ENCODE measurements around the gene DYNC2H1. TPM values are rescaled to one million over a fixed set of nuclear protein-coding genes. Genes with fewer than 3 reads are reported as not detected.

Gene DYNC2H1
- total RNA-seq, 3 donors from 2014 or later: 36.7 to 46.2 (median 40.3) TPM

DNA sequence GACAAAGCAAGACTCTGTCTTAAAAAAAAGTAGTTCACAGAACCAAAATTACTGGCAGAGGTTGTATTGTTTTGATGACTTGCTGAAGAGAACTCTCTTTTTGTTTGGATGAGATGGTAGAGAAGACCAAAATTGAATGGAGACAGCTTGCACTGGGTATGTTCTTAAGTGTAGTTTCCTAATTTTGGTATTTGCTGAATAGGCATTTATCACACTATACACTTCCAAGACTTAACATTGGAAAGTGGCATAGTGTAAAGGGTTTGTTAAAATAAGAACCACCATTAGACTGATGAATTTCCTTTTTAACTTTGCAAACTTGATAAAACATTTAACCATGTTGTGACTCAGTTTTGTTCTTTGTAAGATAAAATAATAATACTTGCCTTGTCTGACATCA, 11.9 kb upstream of the DYNC2H1 start:
- Histone ChIP-seq H3K9me3 (no peaks in the 10 kb centered on the region), H3K27me3 (no peaks in the 10 kb centered on the region), H3K4me3 (no peak overlapping the region), H3K4me1 (no peaks in the 10 kb centered on the region), H3K36me3 (no peaks in the 10 kb centered on the region), H3K27ac (no peak overlapping the region)
- intact Hi-C loops (cut with DNase I; ENCODE audit: low total_unique reads): no loop called here
- DNase-seq (ENCODE audit: low spot score in 2 of 2): no peak
- no peak for TF ChIP-seq POLR2A (IDR thresholded peaks at IDR 0.05)
- TF ChIP-seq, protein P1, sequence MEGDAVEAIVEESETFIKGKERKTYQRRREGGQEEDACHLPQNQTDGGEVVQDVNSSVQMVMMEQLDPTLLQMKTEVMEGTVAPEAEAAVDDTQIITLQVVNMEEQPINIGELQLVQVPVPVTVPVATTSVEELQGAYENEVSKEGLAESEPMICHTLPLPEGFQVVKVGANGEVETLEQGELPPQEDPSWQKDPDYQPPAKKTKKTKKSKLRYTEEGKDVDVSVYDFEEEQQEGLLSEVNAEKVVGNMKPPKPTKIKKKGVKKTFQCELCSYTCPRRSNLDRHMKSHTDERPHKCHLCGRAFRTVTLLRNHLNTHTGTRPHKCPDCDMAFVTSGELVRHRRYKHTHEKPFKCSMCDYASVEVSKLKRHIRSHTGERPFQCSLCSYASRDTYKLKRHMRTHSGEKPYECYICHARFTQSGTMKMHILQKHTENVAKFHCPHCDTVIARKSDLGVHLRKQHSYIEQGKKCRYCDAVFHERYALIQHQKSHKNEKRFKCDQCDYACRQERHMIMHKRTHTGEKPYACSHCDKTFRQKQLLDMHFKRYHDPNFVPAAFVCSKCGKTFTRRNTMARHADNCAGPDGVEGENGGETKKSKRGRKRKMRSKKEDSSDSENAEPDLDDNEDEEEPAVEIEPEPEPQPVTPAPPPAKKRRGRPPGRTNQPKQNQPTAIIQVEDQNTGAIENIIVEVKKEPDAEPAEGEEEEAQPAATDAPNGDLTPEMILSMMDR (IDR thresholded peaks at IDR 0.05): no peak
- TF ChIP-seq POLR2AphosphoS5 (IDR thresholded peaks at IDR 0.05): no peak

DNA sequence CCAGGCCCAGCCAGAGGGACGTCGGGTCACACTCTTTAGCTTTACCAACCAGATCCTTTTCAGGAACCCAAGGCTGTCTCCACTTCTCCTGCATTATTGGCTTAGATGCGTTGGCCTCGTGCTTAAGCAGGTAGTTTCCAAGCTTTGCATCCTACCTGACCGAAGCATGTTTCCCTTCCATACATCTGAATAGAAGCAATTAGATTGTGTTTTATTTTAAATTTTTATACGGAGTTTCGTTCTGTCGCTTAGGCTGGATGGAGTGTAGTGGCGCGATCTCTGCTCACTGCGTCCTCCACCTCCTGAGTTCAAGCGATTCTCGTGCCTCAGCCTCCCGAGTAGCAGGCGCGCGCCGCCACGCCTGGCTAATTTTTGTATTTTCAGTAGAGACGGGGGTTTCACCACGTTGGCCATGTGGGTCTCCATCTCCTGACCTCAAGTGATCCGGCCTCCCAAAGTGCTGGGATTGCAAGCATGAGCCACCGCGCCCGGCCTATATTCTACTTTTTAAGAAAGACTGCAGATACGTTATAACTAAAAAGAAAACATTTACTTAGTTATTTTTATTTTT, 677 bp downstream of the DYNC2H1 start:
- Histone ChIP-seq H3K36me3 (no peaks in the 10 kb centered on the region), H3K27ac (peak overlapping the region; percentile 83 to 89), H3K27me3 (no peaks in the 10 kb centered on the region), H3K4me3 (peak overlapping the region; percentile 63 to 87 (median 64)), H3K9me3 (no peaks in the 10 kb centered on the region), H3K4me1 (peaks cover 0 to 5% of the 10 kb centered on the region in 2 donors)
- intact Hi-C loops (cut with DNase I; ENCODE audit: low total_unique reads): no loop called here
- TF ChIP-seq POLR2A (IDR thresholded peaks at IDR 0.05) (peak; percentile 14), POLR2AphosphoS5 (IDR thresholded peaks at IDR 0.05) (no peak)
- TF ChIP-seq, protein P1 (IDR thresholded peaks at IDR 0.05): no peak
- peak in 1 of 2 donors; percentile 21 for DNase-seq (ENCODE audit: low spot score in 2 of 2)

DNA sequence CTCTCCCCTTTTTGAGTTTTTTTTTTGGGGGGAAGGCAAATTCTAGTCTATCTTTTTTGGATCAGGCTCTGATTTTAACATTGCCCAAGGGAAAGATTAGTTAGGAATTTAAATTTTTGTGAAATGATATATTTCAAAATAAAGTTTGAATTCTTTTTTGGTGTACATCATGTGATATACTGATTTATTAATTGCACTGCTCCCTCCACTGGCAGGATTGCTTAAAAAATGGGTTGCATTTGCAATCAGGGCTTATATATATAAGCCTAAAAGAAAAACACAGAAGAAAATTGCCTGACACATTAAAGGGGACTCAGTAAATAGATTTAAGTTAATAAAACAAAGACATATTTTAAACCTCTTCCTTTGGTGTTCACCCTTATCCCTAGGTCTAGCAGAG, 1.2 kb downstream of the DYNC2H1 start:
- Histone ChIP-seq H3K9me3 (no peaks in the 10 kb centered on the region), H3K4me1 (peaks cover 0 to 5% of the 10 kb centered on the region in 2 donors), H3K36me3 (no peaks in the 10 kb centered on the region), H3K27ac (no peak overlapping the region), H3K4me3 (peak overlapping the region; percentile 63 to 87 (median 64)), H3K27me3 (no peaks in the 10 kb centered on the region)
- no peak for DNase-seq (ENCODE audit: low spot score in 2 of 2)
- intact Hi-C loops (cut with DNase I; ENCODE audit: low total_unique reads): no loop called here
- TF ChIP-seq POLR2AphosphoS5 (IDR thresholded peaks at IDR 0.05): no peak

DNA sequence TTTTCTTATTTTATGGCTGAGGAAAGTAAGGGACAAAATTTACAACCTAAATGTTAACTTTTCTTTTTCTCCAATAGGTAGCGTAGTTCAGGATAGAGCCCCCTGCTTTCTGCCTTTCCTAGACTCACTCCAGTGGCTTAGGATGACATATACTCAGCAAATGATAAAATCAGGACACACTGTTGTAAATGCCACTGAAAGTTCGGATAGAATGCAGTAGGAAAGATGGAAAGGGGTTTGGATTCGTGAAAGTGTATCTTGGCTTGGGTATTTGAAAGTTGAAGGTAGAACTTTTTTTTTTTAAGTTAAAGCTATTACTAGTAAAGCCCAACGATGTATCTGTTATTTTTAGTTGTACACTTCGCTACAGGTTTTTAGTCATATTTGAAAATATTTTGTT, 2.2 kb downstream of the DYNC2H1 start:
- Histone ChIP-seq H3K4me3 (peak overlapping the region in 1 of 3 donors; percentile 87), H3K36me3 (no peaks in the 10 kb centered on the region), H3K27me3 (no peaks in the 10 kb centered on the region), H3K27ac (no peak overlapping the region), H3K9me3 (no peaks in the 10 kb centered on the region), H3K4me1 (peaks cover 0 to 5% of the 10 kb centered on the region in 2 donors)
- intact Hi-C loops (cut with DNase I; ENCODE audit: low total_unique reads): no loop called here
- no peak for DNase-seq (ENCODE audit: low spot score in 2 of 2)
- TF ChIP-seq, protein P1 (IDR thresholded peaks at IDR 0.05): no peak
- no peak for TF ChIP-seq POLR2AphosphoS5 (IDR thresholded peaks at IDR 0.05)
- TF ChIP-seq POLR2A (IDR thresholded peaks at IDR 0.05): no peak

DNA sequence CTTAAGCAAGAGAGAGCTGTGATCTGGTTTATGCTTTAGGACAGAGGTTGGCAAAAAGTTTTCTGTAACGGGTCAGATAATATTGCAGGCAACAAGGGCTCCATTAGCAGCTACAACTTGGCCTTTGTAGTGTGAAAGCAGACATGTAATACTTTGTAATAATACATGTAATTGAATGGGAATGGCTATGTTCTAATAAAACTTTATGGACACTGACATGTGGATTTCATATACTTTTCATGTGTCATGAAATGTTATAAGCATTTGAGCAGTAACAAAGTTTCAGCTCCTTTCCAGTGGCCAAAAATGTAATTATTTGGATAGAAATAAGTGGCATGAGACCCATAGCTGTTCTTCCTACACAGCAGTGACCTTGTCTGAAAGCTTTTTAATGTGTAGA, 3.1 kb downstream of the DYNC2H1 start:
- H3K27ac ChIP-seq: no peak overlapping the region
- intact Hi-C loops (cut with DNase I; ENCODE audit: low total_unique reads): no loop called here
- TF ChIP-seq, protein P1 (IDR thresholded peaks at IDR 0.05): no peak
- TF ChIP-seq POLR2AphosphoS5 (IDR thresholded peaks at IDR 0.05) (no peak), POLR2A (IDR thresholded peaks at IDR 0.05) (no peak)
- H3K4me1 ChIP-seq: peaks cover 0 to 5% of the 10 kb centered on the region in 2 donors
- peak overlapping the region in 1 of 3 donors; percentile 16 for H3K4me3 ChIP-seq
- no peaks in the 10 kb centered on the region for H3K27me3 ChIP-seq
- H3K9me3 ChIP-seq: no peaks in the 10 kb centered on the region
- no peak for DNase-seq (ENCODE audit: low spot score in 2 of 2)
- no peaks in the 10 kb centered on the region for H3K36me3 ChIP-seq
